T1000 (cell line): ENCODE measurements around the gene FAM3C.

Source experiments
- DNase-seq: peaks from one replicate; lab custom pipeline; 2025; ENCODE audit warnings: mixed read lengths; lab: John Stamatoyannopoulos, UW

FAM3C gene

DNA sequence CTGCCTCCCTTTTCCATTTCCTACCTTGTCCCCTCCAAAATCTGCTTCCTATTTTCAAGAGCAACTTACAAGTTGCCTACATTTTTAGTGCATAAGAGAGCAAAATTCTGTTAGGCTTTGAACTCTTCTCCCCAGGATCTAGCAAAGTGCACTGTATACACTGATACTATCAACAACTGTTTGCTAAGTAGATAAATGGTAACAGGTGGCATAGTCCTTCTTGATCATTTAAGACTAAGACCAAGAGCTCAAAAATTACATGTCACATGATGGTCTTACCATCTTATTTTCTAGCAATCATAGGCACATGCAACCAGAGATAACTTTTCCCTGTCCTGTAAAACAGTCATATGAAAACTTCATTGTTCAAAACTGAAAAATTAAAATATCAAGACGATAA, 16.2 kb downstream of the FAM3C start:
- DNase-seq, result no peak

DNA sequence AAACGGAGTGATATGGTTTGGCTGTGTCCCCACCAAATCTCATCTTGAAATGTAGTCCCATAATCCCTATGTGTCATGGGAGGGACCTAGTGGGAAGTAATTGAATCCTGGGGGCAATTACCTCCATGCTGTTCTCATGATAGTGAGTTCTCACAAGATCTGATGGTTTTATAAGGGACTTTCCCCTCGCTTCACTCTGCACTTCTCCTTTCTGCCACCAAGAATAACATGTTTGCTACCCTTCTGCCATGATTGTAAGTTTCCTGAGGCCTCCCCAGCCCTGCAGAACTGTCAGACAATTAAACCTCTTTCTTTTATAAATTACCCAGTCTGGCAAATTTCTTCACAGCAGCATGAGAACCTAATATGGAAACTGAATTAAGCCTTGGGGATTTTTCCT, 19.1 kb downstream of the FAM3C start:
- DNase-seq, result no peak

DNA sequence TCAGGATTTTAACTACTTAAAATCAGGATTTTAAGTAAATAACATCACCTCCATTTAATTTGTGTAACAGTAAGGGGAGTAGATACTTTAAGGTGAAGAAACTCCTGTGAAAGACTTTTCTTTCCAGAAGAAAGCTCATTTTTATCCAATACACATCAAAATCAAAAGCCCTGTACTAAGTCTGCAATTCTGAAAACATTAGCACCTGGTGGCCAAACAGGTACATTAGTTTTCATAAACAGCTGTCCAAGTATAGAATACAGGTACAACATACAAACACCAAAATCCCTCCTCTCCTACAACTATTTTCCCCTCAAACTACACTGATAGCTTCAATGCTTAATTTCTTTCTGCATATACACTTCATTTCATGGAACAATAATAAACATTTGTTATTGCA, 22.9 kb downstream of the FAM3C start:
- DNase-seq, result no peak

DNA sequence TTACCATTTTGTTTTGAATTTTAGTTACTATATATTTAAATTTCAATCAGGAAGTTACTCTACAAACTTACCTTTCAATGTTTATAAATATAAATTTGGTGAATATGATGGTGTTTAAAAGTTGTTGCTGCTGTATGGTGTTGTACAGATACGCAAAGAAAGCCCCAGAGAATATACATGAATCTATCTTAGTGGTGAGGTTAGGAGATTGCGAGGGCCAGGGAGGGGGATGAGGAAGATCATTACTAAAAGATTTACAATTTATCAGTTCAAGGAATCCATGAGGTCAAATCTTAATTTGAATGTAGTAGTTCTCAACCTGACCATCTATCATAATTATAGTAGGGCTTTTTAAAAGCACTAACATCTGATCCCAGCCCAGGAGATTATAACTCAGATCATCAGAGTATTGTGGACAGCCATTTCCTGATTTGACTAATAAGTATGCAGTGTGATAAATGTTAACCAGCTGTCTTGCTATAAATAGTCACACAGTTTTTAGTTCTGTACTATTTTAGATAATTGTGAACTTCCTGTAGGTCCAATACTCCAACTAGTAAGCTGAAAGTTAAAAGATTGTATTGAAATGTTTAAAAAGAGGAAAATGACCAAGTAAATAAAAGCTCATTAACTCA, 23.6 kb downstream of the FAM3C start:
- DNase-seq, result no peak

DNA sequence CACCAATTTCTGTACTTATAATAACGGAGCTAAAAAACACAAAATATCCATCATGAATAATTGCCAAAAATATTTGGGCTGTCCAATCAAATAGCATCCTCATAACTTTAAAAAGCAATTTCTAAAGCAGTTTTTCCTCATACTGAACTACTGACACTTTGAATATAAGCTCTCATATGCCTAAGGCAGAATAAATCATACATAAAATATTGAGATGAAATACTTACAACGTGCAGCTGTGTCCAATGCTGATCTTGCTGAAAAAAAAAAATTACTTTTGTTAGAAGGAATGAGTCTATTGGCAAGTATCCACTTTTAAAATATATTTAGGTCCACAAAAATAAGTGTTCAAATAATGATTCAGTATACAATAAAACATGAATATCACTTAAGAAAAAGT, 24.2 kb downstream of the FAM3C start:
- no peak for DNase-seq

DNA sequence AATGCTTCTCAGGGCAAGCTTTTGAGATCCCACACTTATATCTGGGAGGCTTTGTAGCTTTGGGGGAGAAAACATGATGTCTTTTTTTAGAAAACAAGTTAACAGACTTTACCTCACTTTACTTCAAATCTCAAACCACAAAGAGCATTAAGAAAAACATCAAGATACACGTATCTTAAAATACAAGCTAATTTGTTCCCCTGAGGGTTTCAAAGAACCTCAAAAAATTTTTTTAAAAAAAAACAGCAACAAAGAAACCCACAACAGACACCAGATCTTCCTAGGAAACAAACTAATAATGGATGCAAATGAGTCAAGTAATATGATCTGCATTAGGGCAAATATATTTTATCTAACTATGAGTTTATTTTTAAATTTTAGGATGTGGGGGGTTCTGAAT, 24.7 kb downstream of the FAM3C start:
- DNase-seq, result no peak

DNA sequence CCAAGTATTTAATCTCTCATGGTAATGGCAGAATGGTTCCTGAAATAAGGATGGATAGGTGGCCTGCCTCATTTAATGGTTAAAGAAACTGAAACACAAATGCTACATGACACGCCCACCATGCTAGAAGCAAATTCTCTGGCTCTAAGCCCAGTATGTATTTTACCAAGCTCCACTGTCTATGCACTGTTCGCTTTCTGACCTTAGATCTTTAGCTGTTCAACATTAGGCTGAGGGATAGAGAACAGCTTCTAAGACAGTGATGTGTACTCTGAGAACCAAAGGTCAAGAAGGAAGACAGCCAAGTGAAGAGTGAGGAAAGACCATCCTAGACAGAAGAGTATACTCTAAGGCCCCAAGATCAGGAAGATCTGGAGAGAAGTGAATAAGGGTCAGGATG, 26.6 kb downstream of the FAM3C start:
- no peak for DNase-seq

DNA sequence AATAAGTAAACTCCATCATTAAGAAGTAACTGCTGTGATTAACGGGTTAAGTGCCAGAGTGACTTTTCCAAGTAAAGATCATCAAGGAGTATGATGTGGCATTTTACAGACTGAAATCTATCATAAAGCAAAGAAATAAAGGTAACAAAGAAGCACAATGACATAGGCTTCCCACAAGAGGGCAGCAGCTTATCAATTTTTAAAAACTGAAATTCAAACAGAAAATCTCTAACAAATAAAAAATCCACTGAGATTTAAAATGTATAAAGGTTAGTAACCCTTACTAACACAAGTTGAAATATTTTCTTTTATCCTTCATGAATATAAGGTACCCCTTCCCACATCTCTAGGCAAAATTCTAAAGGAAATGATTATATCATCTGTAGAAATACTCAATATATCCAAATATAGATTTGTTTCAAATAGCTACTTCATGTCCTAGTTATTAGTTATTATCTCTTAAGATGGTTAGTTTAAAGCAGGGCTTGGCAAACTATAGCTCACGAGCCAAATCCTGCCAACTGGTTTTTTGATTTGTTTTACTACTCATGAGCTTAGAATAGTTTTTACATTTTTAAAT, 29.2 kb downstream of the FAM3C start:
- DNase-seq, result no peak

DNA sequence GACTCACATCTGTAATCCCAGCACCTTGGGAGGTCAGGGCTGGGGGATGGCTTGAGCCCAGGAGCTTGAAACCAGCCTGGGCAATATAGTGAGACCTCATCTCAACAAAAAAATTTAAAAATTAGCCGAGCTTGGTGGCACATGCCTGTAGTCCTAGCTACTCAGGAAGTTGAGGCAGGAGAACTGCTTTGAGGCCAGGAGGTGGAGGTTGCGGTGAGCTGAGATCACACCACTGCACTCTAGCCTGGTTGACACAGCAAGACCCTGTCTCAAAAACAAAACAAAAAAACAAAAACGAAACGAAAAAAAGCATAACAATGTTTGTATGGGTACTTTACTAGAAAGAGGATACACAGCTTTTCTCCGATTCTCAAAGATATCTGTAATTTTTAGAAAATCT, 35.5 kb downstream of the FAM3C start:
- no peak for DNase-seq

DNA sequence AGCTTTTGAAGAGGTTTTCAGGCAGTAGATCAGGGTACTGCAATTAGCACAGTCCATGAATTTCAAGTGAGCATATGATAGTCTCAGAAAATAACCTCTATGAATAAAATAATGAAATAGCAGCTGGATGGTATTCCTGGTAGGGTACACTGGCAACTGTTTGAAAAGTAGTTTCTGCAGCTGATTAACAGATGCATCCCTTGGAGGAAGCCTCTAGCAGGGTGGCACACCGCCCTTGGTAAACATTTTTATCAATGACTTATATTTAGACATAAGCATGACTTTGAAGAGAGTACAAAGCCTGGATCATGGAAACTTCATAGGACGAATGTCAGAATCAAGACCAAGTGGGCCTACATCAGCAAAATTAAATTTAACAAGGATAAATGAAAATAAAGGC, 40.5 kb downstream of the FAM3C start:
- DNase-seq, result no peak

DNA sequence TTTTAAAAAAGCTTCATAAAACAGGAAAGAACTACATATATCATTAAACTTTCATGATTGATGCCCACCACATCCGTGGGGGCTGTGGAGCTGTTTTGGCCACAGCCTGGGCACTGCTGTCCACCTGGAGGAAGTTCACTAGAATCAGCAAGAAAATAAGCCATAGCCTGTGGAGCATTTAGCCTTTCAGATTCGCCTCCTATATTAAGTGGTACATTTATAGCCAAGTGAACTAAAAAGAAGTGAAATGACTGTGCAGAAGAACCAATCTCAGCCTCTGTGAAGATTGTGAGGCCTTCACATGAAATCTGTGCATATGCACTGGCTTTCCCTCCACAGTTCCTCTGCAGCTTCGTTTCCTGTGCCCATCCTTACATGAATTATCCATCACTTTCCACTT, 43.8 kb downstream of the FAM3C start:
- DNase-seq, result no peak

DNA sequence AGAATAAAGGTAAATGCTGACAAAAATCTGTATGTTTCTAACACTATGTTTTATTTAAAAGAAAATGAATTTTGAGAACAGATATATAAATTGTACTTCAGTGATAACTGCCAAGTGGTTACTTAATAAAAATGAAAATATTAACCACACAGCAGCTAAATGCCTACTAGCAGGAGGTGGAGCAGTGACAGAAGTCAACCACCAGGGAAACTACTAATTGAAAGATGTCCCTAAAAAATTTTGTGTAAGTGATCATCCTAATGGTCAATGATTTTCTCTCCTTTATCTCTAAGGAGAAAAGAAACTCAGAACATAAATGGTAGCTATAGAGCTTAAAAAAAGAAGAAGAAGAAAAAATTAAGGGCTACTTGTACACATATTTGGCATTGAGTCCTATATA, 44.4 kb downstream of the FAM3C start:
- no peak for DNase-seq

DNA sequence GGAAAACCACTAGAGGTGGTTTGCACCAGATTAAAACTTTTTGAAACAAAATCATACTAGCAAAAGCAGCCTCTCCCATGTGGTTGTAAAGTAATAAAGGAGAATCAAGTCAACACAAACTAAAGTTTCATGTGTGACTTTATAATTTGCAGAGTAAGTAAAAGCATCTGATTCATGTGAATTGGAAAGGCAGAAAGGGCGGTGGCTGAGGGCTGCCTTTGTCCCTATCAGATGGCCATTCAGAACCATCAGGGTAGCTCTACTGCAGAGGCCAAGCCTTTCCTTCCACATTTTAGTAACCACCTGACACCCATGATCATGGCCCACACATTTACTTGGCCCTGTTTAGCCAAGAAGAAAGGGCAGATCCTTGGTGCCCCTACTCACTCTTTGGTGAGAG, 51.6 kb downstream of the FAM3C start:
- DNase-seq, result no peak

DNA sequence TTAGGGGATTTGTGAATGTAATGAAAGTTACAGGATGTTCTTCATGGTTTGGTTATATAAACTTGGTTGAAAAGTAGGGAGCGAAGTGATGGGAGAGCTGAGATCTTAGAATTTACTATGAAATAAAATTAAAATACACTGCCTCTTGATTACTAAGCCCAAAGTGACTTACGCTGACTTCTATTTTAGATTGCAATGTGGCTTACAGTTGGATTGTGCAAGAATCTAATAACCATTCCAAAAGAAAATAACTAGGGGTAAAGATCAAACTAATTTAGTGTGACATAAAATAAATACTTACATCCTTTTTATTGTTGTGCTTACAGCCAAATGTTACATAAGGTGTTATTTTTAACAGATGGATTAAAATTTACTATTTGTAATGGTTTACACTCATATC, 52.0 kb downstream of the FAM3C start:
- DNase-seq, result no peak

DNA sequence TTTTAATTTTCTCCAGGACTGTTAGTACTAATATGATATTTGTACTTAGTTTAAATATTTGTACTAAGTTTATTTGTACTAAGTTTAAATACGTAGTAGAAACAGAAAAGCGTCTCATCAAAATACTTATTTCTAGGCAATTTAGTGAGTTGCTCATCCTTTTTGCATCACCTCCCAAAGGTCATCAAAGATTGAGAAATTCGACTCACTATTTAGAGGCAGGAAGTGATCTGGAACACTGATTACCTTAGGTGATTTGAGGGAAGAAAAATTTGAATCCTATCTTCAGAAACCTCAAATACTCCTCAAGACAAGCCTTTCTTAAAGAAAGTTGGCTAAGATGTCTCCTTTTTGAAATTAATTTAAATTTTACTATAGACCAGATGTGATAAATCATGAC, 52.8 kb downstream of the FAM3C start:
- DNase-seq, result no peak

DNA sequence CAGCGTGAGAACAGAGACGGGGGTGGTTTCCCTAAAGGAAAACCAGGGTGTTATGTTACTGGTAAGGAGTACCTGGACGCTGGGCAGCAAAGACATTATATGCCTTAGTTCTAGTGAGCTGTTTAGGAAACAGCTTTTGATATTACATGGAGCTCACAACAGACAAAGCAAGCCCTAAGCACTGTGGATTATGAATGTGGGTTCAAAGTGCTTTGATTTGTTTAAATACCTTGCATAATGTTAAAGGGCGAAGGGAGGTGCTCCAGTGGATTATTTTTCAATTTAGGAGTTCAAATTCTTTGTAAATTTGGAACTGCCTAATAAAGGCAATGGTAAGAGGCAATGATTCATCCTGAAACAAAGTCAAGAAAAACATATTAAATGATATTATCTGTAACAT, 53.5 kb downstream of the FAM3C start:
- DNase-seq, result no peak

DNA sequence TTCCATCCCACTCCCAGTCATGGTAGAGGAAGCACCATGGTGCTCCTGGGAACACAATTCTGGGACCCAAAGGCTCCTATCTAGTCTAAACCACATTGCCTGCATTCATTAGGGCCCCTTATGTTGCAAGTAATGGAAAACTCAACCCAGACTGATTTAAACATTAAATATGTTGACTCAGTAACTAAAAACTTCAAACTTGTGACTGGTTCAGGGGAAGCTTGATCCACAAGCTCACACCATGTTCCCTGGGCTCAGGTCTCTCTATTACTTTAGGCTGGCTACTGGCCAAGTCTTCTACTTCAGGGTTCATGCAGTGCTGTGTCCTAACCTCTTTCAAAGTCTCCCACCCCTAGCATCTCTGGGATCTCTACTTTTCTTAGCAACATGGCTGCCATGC, 54.2 kb downstream of the FAM3C start:
- DNase-seq, result no peak

DNA sequence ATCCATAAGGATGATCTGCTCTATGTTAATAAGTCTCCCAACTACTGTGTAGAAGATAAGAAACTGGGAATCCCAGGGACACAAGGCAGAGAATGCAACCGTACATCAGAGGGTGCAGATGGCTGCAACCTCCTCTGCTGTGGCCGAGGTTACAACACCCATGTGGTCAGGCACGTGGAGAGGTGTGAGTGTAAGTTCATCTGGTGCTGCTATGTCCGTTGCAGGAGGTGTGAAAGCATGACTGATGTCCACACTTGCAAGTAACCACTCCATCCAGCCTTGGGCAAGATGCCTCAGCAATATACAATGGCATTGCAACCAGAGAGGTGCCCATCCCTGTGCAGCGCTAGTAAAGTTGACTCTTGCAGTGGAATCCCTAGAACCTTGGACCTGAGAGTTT, 57.0 kb downstream of the FAM3C start:
- no peak for DNase-seq

DNA sequence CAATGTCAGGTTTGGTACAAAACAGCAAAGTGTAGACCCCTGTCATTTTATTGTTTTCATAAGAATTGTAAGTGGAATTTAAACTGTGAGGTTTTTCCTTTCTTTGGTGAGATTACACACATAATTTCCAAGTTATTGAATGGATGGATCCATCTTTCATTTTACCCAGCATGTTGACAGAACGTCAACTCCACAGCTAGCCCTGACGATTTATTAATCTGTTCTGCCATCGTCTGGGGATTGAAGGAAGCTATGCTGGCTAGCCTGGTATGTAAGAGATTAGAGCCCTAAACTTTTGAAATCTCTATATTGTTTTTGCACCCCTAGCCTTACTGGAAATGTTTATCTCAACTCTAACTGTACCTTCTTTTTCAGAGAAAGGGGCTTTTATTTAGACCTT, 58.7 kb downstream of the FAM3C start:
- no peak for DNase-seq

DNA sequence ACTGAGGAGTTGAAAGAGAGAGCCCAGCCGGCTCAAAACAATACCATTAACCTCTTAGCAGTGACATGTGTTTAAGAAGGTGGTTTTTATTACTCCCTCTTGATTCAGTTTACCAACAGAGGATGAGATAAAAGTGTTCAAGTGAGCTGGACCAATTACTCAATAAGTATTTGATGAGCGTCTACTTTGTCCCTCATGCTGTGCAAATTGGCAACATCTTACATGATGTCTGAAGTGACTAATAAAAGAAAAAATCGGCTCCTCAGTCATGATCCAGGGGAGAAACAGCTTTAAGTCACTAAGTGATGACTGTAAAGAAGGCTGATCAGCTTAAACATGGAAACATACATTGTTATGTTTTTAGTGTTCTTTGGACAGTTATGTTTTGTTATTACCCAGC, 59.5 kb downstream of the FAM3C start:
- no peak for DNase-seq

DNA sequence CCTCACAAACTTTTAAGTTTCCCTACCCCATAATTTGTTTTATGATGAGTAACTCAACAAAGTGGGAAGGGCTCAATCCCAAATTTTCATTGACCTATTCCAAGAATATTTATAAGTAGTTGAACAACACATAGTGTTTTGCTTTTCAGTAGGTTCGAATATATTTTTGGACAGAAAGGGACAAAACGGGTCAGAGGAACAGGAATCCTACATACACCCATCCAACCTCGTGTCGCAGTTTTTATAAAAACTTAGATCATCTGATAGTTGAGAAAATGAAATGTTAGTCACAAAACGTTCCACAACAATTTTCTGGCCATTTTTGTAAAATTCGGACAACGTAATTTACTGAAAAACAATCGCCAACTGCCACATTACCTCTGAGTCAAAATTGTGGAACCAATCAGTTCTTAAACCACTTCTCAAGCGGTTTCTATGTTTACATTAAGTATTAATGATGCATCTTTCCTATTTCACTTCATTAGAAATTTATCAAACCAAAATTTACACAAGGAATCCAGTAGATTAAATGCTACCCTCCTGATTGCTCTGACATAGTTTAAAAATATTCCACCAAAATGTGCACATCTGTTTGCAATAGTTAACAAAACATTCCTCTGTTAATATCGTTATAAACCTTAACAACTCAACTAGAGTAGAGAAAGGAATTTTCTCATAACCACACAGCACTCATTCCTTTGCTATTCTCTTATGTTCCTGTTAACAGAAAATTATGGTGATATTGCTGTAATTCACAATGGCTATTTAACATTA, 61.0 kb downstream of the FAM3C start:
- DNase-seq, result no peak

DNA sequence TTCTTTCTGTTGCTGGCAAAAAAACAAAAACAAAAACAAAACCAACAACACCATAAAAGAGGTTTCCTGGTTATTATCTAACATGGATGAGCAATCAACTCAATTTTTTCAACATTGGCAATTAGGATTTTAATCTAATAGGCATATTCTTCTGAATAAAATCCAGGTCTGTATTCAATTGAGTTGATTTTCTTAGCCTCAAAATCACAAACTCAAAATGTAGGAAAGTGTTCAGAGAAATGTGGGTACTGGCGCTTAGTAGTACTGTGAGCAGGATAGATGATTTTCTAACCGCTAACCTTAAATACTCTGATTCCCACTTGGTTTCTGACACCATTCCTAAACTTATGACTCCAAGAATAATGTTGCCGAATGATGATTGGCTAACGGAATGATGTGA, 61.7 kb downstream of the FAM3C start:
- DNase-seq, result no peak

DNA sequence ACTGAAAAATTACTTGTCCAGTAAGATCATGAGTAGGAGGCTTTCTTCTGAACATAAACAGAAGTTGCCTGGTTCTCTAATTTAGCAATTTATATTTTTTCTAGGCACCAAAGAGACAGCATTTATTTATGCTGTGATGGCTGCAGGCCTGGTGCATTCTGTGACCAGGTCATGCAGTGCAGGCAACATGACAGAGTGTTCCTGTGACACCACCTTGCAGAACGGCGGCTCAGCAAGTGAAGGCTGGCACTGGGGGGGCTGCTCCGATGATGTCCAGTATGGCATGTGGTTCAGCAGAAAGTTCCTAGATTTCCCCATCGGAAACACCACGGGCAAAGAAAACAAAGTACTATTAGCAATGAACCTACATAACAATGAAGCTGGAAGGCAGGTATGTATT, 64.5 kb downstream of the FAM3C start:
- no peak for DNase-seq

DNA sequence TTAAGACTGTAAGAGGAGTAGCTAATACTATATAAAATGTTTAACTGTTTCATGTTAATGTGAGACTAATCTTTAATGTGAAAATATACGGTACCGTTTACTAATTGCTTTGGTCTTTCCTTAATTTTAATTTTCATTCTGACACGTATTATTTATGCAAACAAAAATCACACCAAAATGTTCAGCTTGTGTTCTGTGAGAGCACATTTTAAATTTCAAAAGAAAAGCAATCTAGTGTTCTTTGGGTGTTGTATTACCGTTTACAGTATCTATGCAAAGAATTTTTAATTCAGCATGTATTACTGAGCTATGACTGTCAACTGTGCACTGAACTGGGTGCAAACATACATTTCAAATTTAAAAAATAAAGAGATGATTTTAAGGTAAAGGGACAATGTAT, 65.1 kb downstream of the FAM3C start:
- no peak for DNase-seq
